Endothelial cell of hepatic sinusoid (primary cell): ENCODE measurements around the gene CDC42EP2.

Source experiments
- in situ Hi-C: cut with HindIII; loops from 2 replicates; pipeline ENCODE4 v1.10.0; 2017; ENCODE audit warnings: low sequenced_read_pairs

The CDC42EP2 gene

DNA sequence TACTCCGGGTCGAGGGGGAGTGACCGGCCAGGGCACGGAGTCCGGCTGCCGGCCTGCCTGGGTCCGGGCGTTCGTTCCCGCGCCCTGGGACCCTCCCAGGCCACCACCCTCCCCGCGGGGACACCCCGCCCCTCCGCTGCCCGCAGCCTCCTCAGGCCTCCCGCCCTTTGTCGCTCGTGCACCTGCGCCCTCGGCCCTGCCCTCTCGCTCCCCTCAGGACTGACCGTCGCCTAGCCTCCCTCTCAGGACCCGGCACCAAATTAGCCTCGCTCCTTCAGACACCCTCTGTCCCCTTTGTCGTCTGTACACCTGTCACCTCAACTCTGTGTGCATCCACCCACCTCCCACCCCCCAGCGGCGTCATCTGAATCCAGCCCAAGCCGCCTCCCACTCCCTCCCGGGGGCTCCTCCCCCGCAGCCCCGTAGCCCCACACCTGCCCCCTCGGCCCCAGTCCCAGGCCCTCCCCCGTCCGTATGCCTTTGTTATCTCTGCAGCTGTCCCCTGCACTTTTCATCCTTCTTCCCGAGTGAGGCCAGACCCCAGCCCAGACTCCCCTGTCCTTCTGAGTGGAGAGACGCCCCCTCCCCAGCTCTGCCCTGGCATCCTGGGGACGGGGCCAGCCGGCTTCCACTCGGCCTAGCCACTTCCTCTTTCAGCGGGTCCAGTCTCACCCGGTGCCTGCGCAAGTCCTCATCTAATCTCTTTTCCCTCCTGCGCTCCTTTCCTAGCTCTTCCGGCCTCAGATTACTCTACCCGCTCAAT is 40.5 kb downstream of the CDC42EP2 start:
- in situ Hi-C loops: no loop called here

DNA sequence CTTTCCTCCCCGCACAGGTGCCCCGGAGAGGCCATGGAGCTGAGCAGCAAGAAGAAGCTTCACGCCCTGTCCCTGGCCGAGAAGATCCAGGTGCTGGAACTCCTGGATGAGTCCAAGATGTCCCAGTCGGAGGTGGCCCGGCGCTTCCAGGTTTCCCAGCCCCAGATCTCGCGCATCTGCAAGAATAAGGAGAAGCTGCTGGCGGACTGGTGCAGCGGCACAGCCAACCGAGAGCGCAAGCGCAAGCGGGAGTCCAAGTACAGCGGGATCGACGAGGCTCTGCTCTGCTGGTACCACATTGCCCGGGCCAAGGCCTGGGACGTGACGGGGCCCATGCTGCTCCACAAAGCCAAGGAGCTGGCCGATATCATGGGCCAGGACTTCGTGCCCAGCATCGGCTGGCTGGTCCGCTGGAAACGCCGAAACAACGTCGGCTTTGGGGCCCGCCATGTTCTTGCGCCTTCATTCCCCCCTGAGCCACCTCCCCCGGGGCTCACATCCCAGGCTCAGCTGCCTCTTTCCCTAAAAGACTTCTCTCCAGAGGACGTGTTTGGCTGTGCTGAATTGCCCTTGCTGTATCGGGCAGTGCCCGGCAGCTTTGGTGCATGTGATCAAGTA is 41.2 kb downstream of the CDC42EP2 start:
- in situ Hi-C loops: no loop called here

GRCh38 chr11:65356394-65356972 is 41.8 kb downstream of the CDC42EP2 start:
- in situ Hi-C loops: no loop called here

- in situ Hi-C loops: no loop called here
Measured at GRCh38 chr11:65357856-65358356, 43.2 kb downstream of the CDC42EP2 start.

DNA sequence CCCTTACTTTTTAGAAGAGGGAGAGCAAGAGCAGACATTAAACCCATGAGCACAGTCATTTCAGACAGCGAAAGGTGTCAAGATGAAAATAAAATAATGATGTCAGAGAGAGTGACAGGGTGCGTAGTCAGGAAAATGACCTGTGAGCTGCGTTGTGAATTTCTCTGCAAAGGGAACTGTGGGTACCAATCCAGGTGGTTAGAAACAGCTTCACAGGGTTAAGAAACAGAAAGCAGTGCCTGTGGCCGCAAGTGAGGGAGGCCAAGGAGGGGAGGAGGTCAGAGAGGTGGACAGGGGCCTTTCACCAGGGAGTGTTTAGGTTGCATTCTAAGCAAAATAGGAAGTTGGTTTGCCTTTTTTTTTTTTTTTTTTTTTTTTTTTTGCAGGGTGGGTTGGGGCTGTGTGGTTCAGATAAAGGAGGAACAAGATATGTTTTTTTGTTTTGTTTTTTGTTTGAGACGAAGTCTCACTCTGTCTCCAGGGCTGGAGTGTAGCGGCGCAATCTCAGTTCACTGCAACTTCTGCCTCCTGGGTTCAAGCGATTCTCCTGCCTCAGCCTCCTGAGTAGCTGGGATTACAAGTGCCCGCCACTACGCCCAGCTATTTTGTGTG is 47.8 kb downstream of the CDC42EP2 start:
- in situ Hi-C loops: no loop called here

GRCh38 chr11:65362966-65363365 is 48.3 kb downstream of the CDC42EP2 start:
- in situ Hi-C loops: no loop called here

DNA sequence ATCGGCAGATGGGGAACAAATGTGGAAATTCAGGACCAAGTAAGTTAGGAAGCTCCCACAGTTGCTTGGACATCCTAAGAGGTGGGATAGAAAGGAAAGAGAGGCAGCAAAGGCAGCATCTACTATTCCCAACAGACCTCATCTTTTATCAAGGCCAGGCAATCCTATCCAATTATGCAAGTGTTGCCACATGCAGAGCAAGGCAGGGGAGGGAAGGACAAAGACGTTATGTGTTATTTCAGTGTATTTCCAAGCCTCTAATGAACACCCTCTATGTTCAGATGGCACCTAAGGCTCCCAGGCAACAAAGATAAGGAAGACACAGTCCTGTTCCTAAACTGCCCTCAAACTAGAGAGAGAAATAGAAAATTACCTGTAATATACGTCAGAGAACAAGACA is 49.1 kb downstream of the CDC42EP2 start:
- in situ Hi-C loops: no loop called here

DNA sequence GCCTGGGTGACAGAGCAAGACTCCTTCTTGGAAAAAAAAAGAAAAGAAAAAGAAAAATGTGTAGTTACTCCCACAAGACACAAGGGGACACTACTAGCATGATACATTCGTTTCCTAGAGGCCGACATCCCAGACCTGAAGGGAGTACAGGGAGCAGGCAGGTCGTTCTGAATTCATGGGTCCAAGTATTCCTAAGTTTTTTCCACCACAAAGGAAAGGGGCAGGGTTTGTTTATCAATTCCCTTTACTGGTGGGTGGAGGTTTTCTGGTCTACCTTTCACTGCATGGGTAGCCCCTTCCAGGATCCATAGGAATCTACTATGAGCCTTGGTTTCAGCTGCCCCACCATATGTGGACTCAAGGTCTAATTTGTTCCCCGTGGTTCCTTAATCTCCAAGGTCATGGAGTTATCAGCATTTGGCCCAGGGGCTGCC is 51.7 kb downstream of the CDC42EP2 start:
- in situ Hi-C loops: no loop called here

DNA sequence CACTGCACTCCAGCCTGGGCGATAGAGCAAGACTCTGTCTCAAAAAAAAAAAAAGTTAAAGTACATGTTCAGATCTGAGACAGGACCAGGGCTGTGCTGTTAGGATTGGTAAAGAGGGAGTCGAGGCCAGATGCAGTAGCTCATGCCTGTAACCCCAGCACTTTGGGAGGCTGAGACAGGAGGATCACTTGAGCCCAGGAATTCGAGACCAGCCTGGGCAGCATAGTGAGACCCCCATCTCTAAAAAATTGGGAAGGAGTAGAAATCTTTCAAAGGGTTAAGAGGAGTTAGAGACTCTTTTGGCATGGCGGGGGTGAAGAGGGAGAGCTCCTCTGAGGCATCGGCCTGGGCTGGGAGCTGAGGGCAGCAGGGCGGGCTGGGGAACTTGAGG is 56.0 kb downstream of the CDC42EP2 start:
- in situ Hi-C loops: no loop called here
